A549 (cell line): ENCODE data around the gene C4orf17. TPM values are rescaled to one million over a fixed set of nuclear protein-coding genes. Genes with fewer than 3 reads are reported as not detected.
A peak's percentile ranks its signal among the peaks of the same experiment; 100 is the strongest.

Experiments
- ATAC-seq, 2 experiments: fragments of 200-7000 bp in 1 of 2; fragments of >200 bp in 1 of 2; cut with Nextera tagmentation in 1 of 2; cut with Tn5 transposase in 1 of 2; 3 replicates each; pipeline versions ENCODE4 v1.8.0 to v1.9.1; 2018 to 2020; ENCODE audit warnings: mild to moderate bottlenecking in 1 of 2, moderate library complexity in 1 of 2
- CTCF ChIA-PET: fragments of 300-600 bp; sonication (Branson Sonifier 250); formaldehyde crosslinking; extraction: SDS; loops from one replicate; lab custom pipeline; 2021; ENCODE audit warnings: antibody characterized with exemption, inconsistent platforms; lab: Yijun Ruan, JAX
- POLR2A ChIA-PET: fragments of 350-600 bp; formaldehyde crosslinking; extraction: SDS; loops from one replicate; lab custom pipeline; 2021; ENCODE audit warnings: antibody characterized with exemption, inconsistent platforms; lab: Yijun Ruan, JAX
- DNase-seq, 2 experiments: peaks; one replicate each; pipeline versions ENCODE4 v3.0.0 to v3.0.0-alpha.2; 2011 to 2016; ENCODE audit warnings: low read depth in 1 of 2, low spot score in 1 of 2
- FAIRE-seq: peaks from 2 replicates; lab custom pipeline; 2011; peaks lifted over from hg19 to GRCh38; lab: Jason Lieb, UNC
- H3K27ac ChIP-seq, 2 experiments: fragments of >200 bp; sonication (Bioruptor Twin); formaldehyde crosslinking; 3 replicates each; pipeline ENCODE4 v1.5.1; 2016 to 2017
- H3K4me1 ChIP-seq: fragments of >200 bp; sonication (Bioruptor Twin); formaldehyde crosslinking; 3 replicates; pipeline ENCODE4 v1.6.1; 2016
- H3K4me2 ChIP-seq: fragments of >200 bp; sonication (Bioruptor Twin); formaldehyde crosslinking; 3 replicates; pipeline ENCODE4 v1.6.1; 2016
- H3K4me3 ChIP-seq: fragments of >200 bp; sonication (Bioruptor Twin); formaldehyde crosslinking; 3 replicates; pipeline ENCODE4 v1.5.1; 2016
- H3K9me3 ChIP-seq: fragments of >200 bp; sonication (Bioruptor Twin); formaldehyde crosslinking; 3 replicates; pipeline ENCODE4 v1.6.1; 2016
- BHLHE40 ChIP-seq: IDR thresholded peaks from 2 replicates; pipeline ENCODE4 v1.6.1; 2012; ENCODE audit warnings: low read depth, low read length, inconsistent platforms
- CBX2 ChIP-seq: fragments of 200-600 bp; sonication (generic); IDR thresholded peaks from 2 replicates; pipeline ENCODE4 v1.6.1; 2016; ENCODE audit warnings: low read depth, mild to moderate bottlenecking, borderline replicate concordance
- CEBPB ChIP-seq, 2 experiments: fragments of >200 bp in 1 of 2; sonication (Bioruptor Twin) in 1 of 2; formaldehyde crosslinking in 1 of 2; IDR thresholded peaks; 2 replicates each; pipeline ENCODE4 v1.6.1; 2012 to 2016
- CTCF ChIP-seq: fragments of >200 bp; sonication (Bioruptor Twin); formaldehyde crosslinking; IDR thresholded peaks from 3 replicates; pipeline ENCODE4 v1.5.1; 2016
- E2F6 ChIP-seq: IDR thresholded peaks from 2 replicates; pipeline ENCODE4 v1.6.1; 2012; ENCODE audit warnings: low read depth, borderline replicate concordance
- EHF ChIP-seq: fragments of 250-450 bp; sonication (Bioruptor Pico); IDR thresholded peaks from 2 replicates; pipeline ENCODE4 v1.5.0; 2020; ENCODE audit warnings: mild to moderate bottlenecking
- EHMT2 ChIP-seq: fragments of 200-600 bp; sonication (generic); IDR thresholded peaks from 2 replicates; pipeline ENCODE4 v1.6.1; 2016; ENCODE audit warnings: antibody characterized with exemption, low read depth, mild to moderate bottlenecking, moderate library complexity
- ELK1 ChIP-seq: fragments of 150-350 bp; IDR thresholded peaks from 2 replicates; pipeline ENCODE4 v1.6.1; 2014; ENCODE audit warnings: low read depth, mild to moderate bottlenecking, low read length
- FOSL2 ChIP-seq, 2 experiments: fragments of 450-650 bp in 1 of 2; fragments of >200 bp in 1 of 2; sonication (Bioruptor Twin) in 1 of 2; formaldehyde crosslinking; IDR thresholded peaks; 2 replicates each; pipeline versions ENCODE4 v1.5.0 to v1.6.1; 2016 to 2020; ENCODE audit warnings: mild to moderate bottlenecking in 1 of 2, moderate library complexity in 1 of 2
- FOXS1 ChIP-seq: fragments of 250-450 bp; sonication (Bioruptor Pico); IDR thresholded peaks from 2 replicates; pipeline ENCODE4 v1.5.0; 2020; ENCODE audit warnings: mild to moderate bottlenecking, moderate library complexity
- HDAC2 ChIP-seq: fragments of 200-600 bp; sonication (generic); IDR thresholded peaks from 2 replicates; pipeline ENCODE4 v1.6.1; 2016
- HEYL ChIP-seq: fragments of 250-450 bp; sonication (Bioruptor Pico); IDR thresholded peaks from 2 replicates; pipeline ENCODE4 v1.8.0; 2021; ENCODE audit warnings: mild to moderate bottlenecking, moderate library complexity
- HMGXB4 ChIP-seq: fragments of 250-450 bp; sonication (Bioruptor Pico); IDR thresholded peaks from 2 replicates; pipeline ENCODE4 v1.5.0; 2021; ENCODE audit warnings: mild to moderate bottlenecking, moderate library complexity, borderline replicate concordance
- HOXB5 ChIP-seq: fragments of 250-450 bp; sonication (Bioruptor Pico); IDR thresholded peaks from 2 replicates; pipeline ENCODE4 v1.5.0; 2020; ENCODE audit warnings: mild to moderate bottlenecking, moderate library complexity
- JUN ChIP-seq, 2 experiments: fragments of >200 bp; sonication (Bioruptor Twin); formaldehyde crosslinking; IDR thresholded peaks; 2 replicates in 1 of 2; 3 replicates in 1 of 2; pipeline ENCODE4 v1.6.1; 2016 to 2017
- KDM1A ChIP-seq: fragments of 200-600 bp; sonication (generic); IDR thresholded peaks from 2 replicates; pipeline ENCODE4 v1.6.1; 2016; ENCODE audit warnings: low read depth, mild to moderate bottlenecking
- MAFK ChIP-seq: fragments of 450-650 bp; IDR thresholded peaks from 2 replicates; pipeline ENCODE4 v1.6.1; 2014; ENCODE audit not compliant: partially characterized antibody
- MAX ChIP-seq: IDR thresholded peaks from 2 replicates; pipeline ENCODE4 v1.6.1; 2012
- MYC ChIP-seq: IDR thresholded peaks from 2 replicates; pipeline ENCODE4 v1.6.1; 2012; ENCODE audit warnings: mild to moderate bottlenecking, inconsistent platforms, low read length, improper control_type of control experiment, borderline replicate concordance
- NPAS2 ChIP-seq: fragments of 250-450 bp; sonication (Bioruptor Pico); IDR thresholded peaks from 2 replicates; pipeline ENCODE4 v1.8.0; 2022; ENCODE audit warnings: mild to moderate bottlenecking, moderate library complexity, borderline replicate concordance
- PHF8 ChIP-seq: fragments of 200-600 bp; sonication (generic); IDR thresholded peaks from 2 replicates; pipeline ENCODE4 v1.6.1; 2016; ENCODE audit warnings: low read depth, mild to moderate bottlenecking, antibody characterized with exemption, moderate library complexity, borderline replicate concordance
- POLR2A ChIP-seq: IDR thresholded peaks from 2 replicates; pipeline ENCODE4 v1.6.1; 2012; ENCODE audit warnings: mild to moderate bottlenecking, low read length
- RAD21 ChIP-seq, 2 experiments: fragments of >200 bp in 1 of 2; sonication (Bioruptor Twin) in 1 of 2; formaldehyde crosslinking in 1 of 2; IDR thresholded peaks in 1 of 2; conservative IDR thresholded peaks in 1 of 2; 2 replicates in 1 of 2; 3 replicates in 1 of 2; pipeline ENCODE4 v1.6.1; 2012 to 2018; ENCODE audit warnings: inconsistent platforms in 1 of 2
- RNF2 ChIP-seq: fragments of 200-600 bp; sonication (generic); IDR thresholded peaks from 2 replicates; pipeline ENCODE4 v1.6.1; 2016; ENCODE audit warnings: low read depth, mild to moderate bottlenecking, antibody characterized with exemption, moderate library complexity, borderline replicate concordance
- ZFP36 ChIP-seq: fragments of 450-650 bp; IDR thresholded peaks from 2 replicates; pipeline ENCODE4 v1.6.1; 2014; ENCODE audit warnings: borderline replicate concordance; ENCODE audit not compliant: partially characterized antibody
- ZNF302 ChIP-seq: fragments of 250-450 bp; sonication (Bioruptor Pico); IDR thresholded peaks from 2 replicates; pipeline ENCODE4 v1.9.0; 2021; ENCODE audit warnings: inconsistent platforms, mild to moderate bottlenecking, moderate library complexity
- ZSCAN20 ChIP-seq: fragments of 250-450 bp; sonication (Bioruptor Pico); IDR thresholded peaks from 2 replicates; pipeline ENCODE4 v1.8.0; 2022; ENCODE audit warnings: mild to moderate bottlenecking, moderate library complexity
- WGBS: methylation state at CpG from one replicate; pipeline ENCODE4 v1.1.6; 2017; ENCODE audit errors: missing lambda C conversion rate; 5-methylcytosine and 5-hydroxymethylcytosine counted together
- polyA plus RNA-seq, 4 experiments: library from polyadenylated mRNA; depleted of rRNA in 3 of 4; stranded (reverse); fragments of >200 nt; fragmentation: RNase III in 1 of 4; extraction: RNeasy Plus Mini Kit Qiagen cat#74134 plus additional on column Dnase treatment in 1 of 4; gene quantifications; 2 replicates in 3 of 4; 3 replicates in 1 of 4; pipeline ENCODE4 v1.2.3, GENCODE V29; 2011 to 2017

Gene C4orf17
- polyA plus RNA-seq, 2 of the 4 experiments (the other 2 are of a cell fraction) = not detected

- ATAC-seq (no peak), FAIRE-seq (no peak), DNase-seq (no peak)
- Histone ChIP-seq H3K27ac (no peak overlapping the region), H3K4me1 (no peaks in the 10 kb centered on the region), H3K9me3 (no peaks in the 10 kb centered on the region), H3K4me3 (no peak overlapping the region), H3K4me2 (no peak overlapping the region)
- ChIA-PET POLR2A (no interaction called here), CTCF (interaction anchor here (2.7 kb wide), 1 partner anchor 256 kb away, joined by 6 read pairs; no protein-coding TSS in a partner anchor)
- TF ChIP-seq E2F6 (no peak), PHF8 (no peak), HEYL (CRISPR knock-in tag) (no peak), EHF (CRISPR knock-in tag) (no peak), ZSCAN20 (no peak), HOXB5 (CRISPR knock-in tag) (no peak), ZFP36 (no peak), CTCF (no peak), RAD21 (conservative IDR thresholded peaks at IDR 0.05 in 1 of 2, IDR thresholded peaks at IDR 0.05 in 1 of 2) (no peak), ELK1 (no peak), HDAC2 (no peak), MAFK (no peak), ZNF302 (CRISPR knock-in tag) (no peak), CBX2 (no peak), EHMT2 (no peak), BHLHE40 (no peak), FOXS1 (CRISPR knock-in tag) (no peak), CEBPB (IDR thresholded peaks at IDR 0.05) (no peak), RNF2 (no peak), NPAS2 (CRISPR knock-in tag) (no peak)
- 94% methylated on average over 2 of the region's 2 CpGs for WGBS
These were observed 42.1 kb downstream of the C4orf17 start for GRCh38 chr4:99552872-99553271.

GRCh38 chr4:99563310-99564186, 52.7 kb downstream of the C4orf17 start, which contains the start of gene TRMT10A:
TRMT10A (minus strand) TSS chr4:99564039; CDS start chr4:99559338, 4,701 bp downstream.
- FAIRE-seq (no peak), DNase-seq (peak; percentile 70 to 96), ATAC-seq (peak; percentile 98 to 99)
- H3K9me3 ChIP-seq = no peaks in the 10 kb centered on the region
- 0 out of 3 replicates have a peak, but pooled peaks cover 4% of the 10 kb centered on the region for H3K4me1 ChIP-seq
- CTCF ChIA-PET = interaction anchor here (1.0 to 3.1 kb wide), 5 partner anchors 12 to 435 kb away, joined by 3 to 33 read pairs (median 3); no protein-coding TSS in a partner anchor
- peak within 1 kb of the TSS; percentile 76 for H3K4me3 ChIP-seq
- WGBS = 2% methylated on average over 36 of the region's 48 CpGs
- POLR2A ChIA-PET = interaction anchor here (0.8 to 1.3 kb wide), 10 partner anchors 16 to 634 kb away, joined by 3 to 15 read pairs (median 4); partner anchors contain the start of genes DNAJB14 and LAMTOR3
- TF ChIP-seq CEBPB (IDR thresholded peaks at IDR 0.05) (peak in 1 of 2 experiments; percentile 25; a peak in 1 of 4 replicates), E2F6 (no peak), MYC (peak; percentile 76), MAX (peak; percentile 66), JUN (IDR thresholded peaks at IDR 0.05) (peak in 1 of 2 experiments; percentile 44; a peak in 3 of 5 replicates), POLR2A (peak; percentile 22; the same call in 1 of the 2 replicates), PHF8 (peak; percentile 65; the same call in 1 of the 2 replicates), HMGXB4 (no peak), HOXB5 (CRISPR knock-in tag) (no peak), FOSL2 (IDR thresholded peaks at IDR 0.05) (no peak), FOSL2 (CRISPR knock-in tag; IDR thresholded peaks at IDR 0.05) (no peak), KDM1A (no peak)
- peak within 1 kb of the TSS; percentile 92 to 95 for H3K27ac ChIP-seq
- H3K4me2 ChIP-seq = peak within 1 kb of the TSS; percentile 81
